Ramos (cell line): ENCODE data around the gene WDR45B.

Source experiments
- in situ Hi-C: fragments of 300-500 bp; cut with MboI; formaldehyde crosslinking; loops from one replicate; pipeline ENCODE4 v1.14.3; 2022; ENCODE audit warnings: low sequenced_read_pairs; ENCODE audit not compliant: unreplicated experiment

WDR45B gene

DNA sequence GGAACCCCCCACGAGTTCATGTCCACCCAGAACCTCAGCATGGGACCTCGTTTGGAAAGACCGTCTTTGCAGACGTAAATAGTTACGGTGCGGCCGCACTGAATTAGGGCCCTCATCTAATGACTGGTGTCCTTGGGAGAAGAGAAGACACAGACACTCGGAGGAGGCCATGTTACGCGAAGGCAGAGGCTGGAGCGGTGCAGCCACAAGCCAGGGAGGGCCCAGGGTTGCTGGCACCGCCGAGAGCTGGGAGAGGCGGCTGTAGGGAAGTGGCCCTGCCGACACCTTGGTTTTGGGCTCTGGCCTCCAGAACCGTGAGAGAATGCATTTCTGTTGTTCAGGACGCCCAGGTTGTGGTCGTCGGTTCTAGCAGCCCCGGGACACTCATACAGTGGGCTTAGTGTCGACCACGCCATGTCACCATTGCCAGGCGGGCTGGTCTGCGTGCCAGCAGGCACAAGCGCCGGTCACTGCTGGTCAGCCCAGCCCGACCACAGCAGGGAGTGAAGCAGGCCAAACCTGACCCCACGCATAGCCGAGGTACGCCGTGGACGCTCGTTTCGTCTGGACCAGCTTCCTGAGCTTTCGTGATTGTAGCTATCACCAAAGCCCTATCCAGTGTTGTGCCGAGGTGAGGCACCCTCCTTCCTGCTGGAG is 10.7 kb upstream of the WDR45B start:
- in situ Hi-C loops, result loop anchor here (10.0 kb wide), 1 partner anchor 96 kb away; the partner anchor contains the start of gene TBCD

DNA sequence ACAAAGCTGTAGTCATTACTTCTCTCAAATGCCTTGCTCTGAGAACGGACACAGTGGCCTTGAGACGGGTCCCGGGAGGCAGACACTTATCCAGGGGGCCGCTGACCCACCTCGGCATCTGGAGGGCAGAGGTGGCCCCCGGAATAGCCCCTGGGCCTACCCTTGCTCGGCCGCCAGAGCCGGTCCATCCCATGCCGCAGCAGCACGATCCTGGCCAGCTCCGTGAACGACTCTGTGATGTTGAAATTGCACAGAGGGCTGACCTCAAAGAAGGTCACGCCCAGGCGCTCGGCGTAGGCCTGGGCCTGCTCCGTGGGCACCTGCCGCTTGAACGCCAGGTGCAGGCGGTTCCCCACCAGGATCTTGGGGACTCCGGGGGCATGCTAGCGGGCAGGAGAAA is 10.1 kb upstream of the WDR45B start:
- in situ Hi-C loops, result loop anchor here (10.0 kb wide), 1 partner anchor 96 kb away; the partner anchor contains the start of gene TBCD

- in situ Hi-C loops, result loop anchor here (10.0 kb wide), 1 partner anchor 97 kb away; the partner anchor contains the start of gene TBCD
These were observed 9.7 kb upstream of the WDR45B start for GRCh38 chr17:82657926-82658325.

- in situ Hi-C loops, result loop anchor here (10.0 kb wide), 1 partner anchor 99 kb away; the partner anchor contains the start of gene TBCD
These were observed 8.0 kb upstream of the WDR45B start for GRCh38 chr17:82656266-82656665.

GRCh38 chr17:82655523-82655922 is 7.3 kb upstream of the WDR45B start:
- in situ Hi-C loops, result loop anchor here (10.0 kb wide), 1 partner anchor 99 kb away; the partner anchor contains the start of gene TBCD

DNA sequence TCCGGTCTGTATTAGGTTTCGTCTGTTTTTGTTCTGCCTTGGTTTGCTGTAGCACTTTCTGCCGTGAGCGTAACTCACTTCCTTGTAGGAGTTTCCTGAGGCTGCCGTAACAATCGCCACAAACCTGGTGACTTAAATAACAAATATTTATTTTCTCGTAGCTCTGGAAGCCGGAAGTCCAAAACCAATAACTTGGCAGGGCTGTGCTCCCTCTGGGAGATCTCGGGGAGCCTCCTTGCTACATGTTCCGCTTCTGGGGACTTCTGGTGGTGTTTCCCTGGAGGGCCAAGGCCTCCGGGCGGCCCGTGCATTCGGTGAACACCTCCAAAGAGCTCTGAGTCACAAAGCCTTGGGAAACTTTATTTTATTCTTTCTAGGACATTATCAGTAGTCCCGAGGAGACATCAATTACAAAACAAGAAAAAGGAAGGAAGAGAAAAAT is 6.8 kb upstream of the WDR45B start:
- in situ Hi-C loops, result loop anchor here (10.0 kb wide), 1 partner anchor 100 kb away; the partner anchor contains the start of gene TBCD

DNA sequence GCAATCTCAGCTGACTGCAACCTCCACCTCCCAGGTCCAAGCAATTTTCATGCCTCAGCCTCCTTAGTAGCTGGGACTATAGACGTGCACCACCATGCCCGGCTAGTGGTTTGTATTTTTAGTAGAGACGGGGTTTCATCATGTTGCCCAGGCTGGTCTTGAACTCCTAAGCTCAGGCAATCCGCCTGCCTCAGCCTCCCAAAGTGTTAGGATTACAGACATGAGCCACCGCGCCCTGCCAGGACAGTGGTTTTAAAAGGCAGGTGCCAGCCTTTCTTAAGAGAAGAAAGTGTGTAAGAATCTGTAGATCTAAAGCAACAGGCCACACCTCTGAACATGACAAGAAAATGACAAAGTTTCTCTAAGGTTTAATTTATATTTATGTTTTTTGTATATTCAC is 6.4 kb upstream of the WDR45B start:
- in situ Hi-C loops, result loop anchor here (10.0 kb wide), 1 partner anchor 100 kb away; the partner anchor contains the start of gene TBCD

GRCh38 chr17:82653651-82654528 is 5.6 kb upstream of the WDR45B start:
- in situ Hi-C loops, result loop anchor here (10.0 kb wide), 1 partner anchor 101 kb away; the partner anchor contains the start of gene TBCD

DNA sequence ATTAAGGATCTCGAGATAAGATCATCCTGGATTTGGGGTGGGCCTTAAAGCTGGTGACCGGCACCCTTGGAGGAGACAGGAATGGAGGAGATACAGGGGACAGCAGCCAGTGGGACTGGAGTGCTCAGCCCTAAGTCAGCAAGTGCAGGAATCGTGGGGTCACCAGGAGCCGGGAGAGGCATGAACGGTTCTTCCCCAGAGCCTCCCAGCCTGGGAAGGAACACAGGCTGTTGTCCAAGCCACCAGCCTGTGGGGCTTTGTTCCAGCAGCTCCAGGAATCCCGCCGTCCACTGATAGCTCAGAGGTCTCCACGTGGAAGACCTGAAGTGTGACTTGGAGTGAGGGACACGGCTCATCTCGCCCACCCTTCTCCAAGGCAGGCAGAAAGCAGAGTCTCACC is 2.5 kb upstream of the WDR45B start:
- in situ Hi-C loops, result loop anchor here (10.0 kb wide), 1 partner anchor 104 kb away; the partner anchor contains the start of gene TBCD

- in situ Hi-C loops, result loop anchor here (10.0 kb wide), 1 partner anchor 105 kb away; the partner anchor contains the start of gene TBCD
These were observed 1.4 kb upstream of the WDR45B start for GRCh38 chr17:82649501-82650261.

GRCh38 chr17:82648742-82649331 is 593 bp upstream of the WDR45B start:
- in situ Hi-C loops, result no loop called here

GRCh38 chr17:82647593-82648164 is 565 bp downstream of the WDR45B start:
- in situ Hi-C loops, result no loop called here

DNA sequence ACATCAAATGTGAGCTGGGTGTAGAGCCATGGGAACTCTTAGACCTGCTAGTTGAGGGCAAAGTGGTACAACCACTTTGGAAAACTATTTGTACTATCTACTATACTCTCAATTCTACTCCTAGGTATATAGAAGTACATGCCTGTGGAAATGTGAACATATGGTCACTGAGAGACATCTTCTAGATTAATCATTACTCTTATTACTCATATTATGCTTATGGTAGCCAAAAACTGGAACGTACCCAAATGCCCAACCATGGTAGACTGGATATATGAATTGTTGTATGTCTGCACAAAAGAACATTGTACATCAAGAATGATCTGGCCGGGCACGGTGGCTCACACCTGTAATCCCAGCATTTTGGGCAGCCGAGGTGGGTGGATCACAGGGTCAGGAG is 2.7 kb downstream of the WDR45B start:
- in situ Hi-C loops, result no loop called here

GRCh38 chr17:82644148-82644547 is 4.1 kb downstream of the WDR45B start:
- in situ Hi-C loops, result no loop called here

- in situ Hi-C loops, result no loop called here
These were observed 6.2 kb downstream of the WDR45B start for GRCh38 chr17:82642022-82642421.

- in situ Hi-C loops, result no loop called here
These were observed 8.2 kb downstream of the WDR45B start for GRCh38 chr17:82640036-82640435.

DNA sequence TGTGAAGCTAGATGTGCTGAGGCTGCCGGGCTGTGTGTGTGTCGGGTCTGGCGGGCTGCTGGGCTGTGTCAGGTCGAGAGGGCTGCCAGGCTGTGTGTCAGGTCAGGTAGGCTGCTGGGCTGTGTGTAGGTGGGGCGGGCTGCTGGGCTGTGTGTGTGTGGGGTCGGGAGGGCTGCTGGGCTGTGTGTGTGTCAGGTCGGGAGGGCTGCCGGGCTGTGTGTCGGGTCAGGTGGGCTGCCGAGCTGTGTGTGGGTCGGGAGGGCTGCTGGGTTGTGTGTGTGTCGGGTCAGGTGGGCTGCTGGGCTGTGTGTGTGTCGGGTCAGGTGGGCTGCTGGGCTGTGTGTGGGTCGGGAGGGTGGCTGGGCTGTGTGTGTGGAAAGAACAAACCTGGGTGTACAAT is 8.6 kb downstream of the WDR45B start:
- in situ Hi-C loops, result no loop called here

GRCh38 chr17:82638183-82638773 is 10.0 kb downstream of the WDR45B start:
- in situ Hi-C loops, result no loop called here
